ENCODE measurements around the gene GABRA4.

Gene GABRA4

GRCh38 chr4:46952451-46952850 is 40.9 kb downstream of the GABRA4 start:
- no peaks in the 10 kb centered on the region for H3K36me3 ChIP-seq (ENCODE audit: control insufficient read depth, insufficient read depth, low read length)
- H3K27me3 ChIP-seq (ENCODE audit: control insufficient read depth, insufficient read depth, low read length): no peaks in the 10 kb centered on the region
- H3K4me1 ChIP-seq (ENCODE audit: control insufficient read depth, insufficient read depth, low read length): no peaks in the 10 kb centered on the region
- no peak overlapping the region for H3K9ac ChIP-seq (ENCODE audit: low read length)
- H3K4me3 ChIP-seq (ENCODE audit: low read depth, low read length): no peak overlapping the region
- H3K9me3 ChIP-seq (ENCODE audit: control insufficient read depth, insufficient read depth, low read depth, low read length): no peaks in the 10 kb centered on the region
- H3K27ac ChIP-seq (ENCODE audit: low read depth, low read length): no peak overlapping the region

- Histone ChIP-seq H3K9ac (ENCODE audit: low read length) (no peak overlapping the region), H3K27ac (ENCODE audit: low read depth, low read length) (no peak overlapping the region), H3K4me3 (ENCODE audit: low read depth, low read length) (no peak overlapping the region), H3K9me3 (ENCODE audit: control insufficient read depth, insufficient read depth, low read depth, low read length) (no peaks in the 10 kb centered on the region), H3K4me1 (ENCODE audit: control insufficient read depth, insufficient read depth, low read length) (no peaks in the 10 kb centered on the region), H3K27me3 (ENCODE audit: control insufficient read depth, insufficient read depth, low read length) (no peaks in the 10 kb centered on the region), H3K36me3 (ENCODE audit: control insufficient read depth, insufficient read depth, low read length) (no peaks in the 10 kb centered on the region)
These were observed 42.6 kb downstream of the GABRA4 start for GRCh38 chr4:46950826-46951225.

GRCh38 chr4:46949822-46950221 is 43.6 kb downstream of the GABRA4 start:
- H3K36me3 ChIP-seq (ENCODE audit: control insufficient read depth, insufficient read depth, low read length): no peaks in the 10 kb centered on the region
- H3K4me3 ChIP-seq (ENCODE audit: low read depth, low read length): no peak overlapping the region
- no peaks in the 10 kb centered on the region for H3K4me1 ChIP-seq (ENCODE audit: control insufficient read depth, insufficient read depth, low read length)
- H3K9ac ChIP-seq (ENCODE audit: low read length): no peak overlapping the region
- no peaks in the 10 kb centered on the region for H3K9me3 ChIP-seq (ENCODE audit: control insufficient read depth, insufficient read depth, low read depth, low read length)
- no peak overlapping the region for H3K27ac ChIP-seq (ENCODE audit: low read depth, low read length)
- H3K27me3 ChIP-seq (ENCODE audit: control insufficient read depth, insufficient read depth, low read length): no peaks in the 10 kb centered on the region

GRCh38 chr4:46947541-46947940 is 45.8 kb downstream of the GABRA4 start:
- Histone ChIP-seq H3K9me3 (ENCODE audit: control insufficient read depth, insufficient read depth, low read depth, low read length) (no peaks in the 10 kb centered on the region), H3K36me3 (ENCODE audit: control insufficient read depth, insufficient read depth, low read length) (no peaks in the 10 kb centered on the region), H3K27me3 (ENCODE audit: control insufficient read depth, insufficient read depth, low read length) (no peaks in the 10 kb centered on the region), H3K4me1 (ENCODE audit: control insufficient read depth, insufficient read depth, low read length) (no peaks in the 10 kb centered on the region), H3K27ac (ENCODE audit: low read depth, low read length) (no peak overlapping the region), H3K4me3 (ENCODE audit: low read depth, low read length) (no peak overlapping the region), H3K9ac (ENCODE audit: low read length) (no peak overlapping the region)

- H3K9ac ChIP-seq (ENCODE audit: low read length): no peak overlapping the region
- no peaks in the 10 kb centered on the region for H3K36me3 ChIP-seq (ENCODE audit: control insufficient read depth, insufficient read depth, low read length)
- H3K4me1 ChIP-seq (ENCODE audit: control insufficient read depth, insufficient read depth, low read length): no peaks in the 10 kb centered on the region
- H3K4me3 ChIP-seq (ENCODE audit: low read depth, low read length): no peak overlapping the region
- no peaks in the 10 kb centered on the region for H3K27me3 ChIP-seq (ENCODE audit: control insufficient read depth, insufficient read depth, low read length)
- no peak overlapping the region for H3K27ac ChIP-seq (ENCODE audit: low read depth, low read length)
- no peaks in the 10 kb centered on the region for H3K9me3 ChIP-seq (ENCODE audit: control insufficient read depth, insufficient read depth, low read depth, low read length)
These were observed 46.4 kb downstream of the GABRA4 start for GRCh38 chr4:46946919-46947536.

GRCh38 chr4:46945062-46945461 is 48.3 kb downstream of the GABRA4 start:
- Histone ChIP-seq H3K27me3 (ENCODE audit: control insufficient read depth, insufficient read depth, low read length) (no peaks in the 10 kb centered on the region), H3K4me3 (ENCODE audit: low read depth, low read length) (no peak overlapping the region), H3K9me3 (ENCODE audit: control insufficient read depth, insufficient read depth, low read depth, low read length) (no peaks in the 10 kb centered on the region), H3K27ac (ENCODE audit: low read depth, low read length) (no peak overlapping the region), H3K9ac (ENCODE audit: low read length) (no peak overlapping the region), H3K36me3 (ENCODE audit: control insufficient read depth, insufficient read depth, low read length) (no peaks in the 10 kb centered on the region), H3K4me1 (ENCODE audit: control insufficient read depth, insufficient read depth, low read length) (no peaks in the 10 kb centered on the region)

- no peak overlapping the region for H3K27ac ChIP-seq (ENCODE audit: low read depth, low read length)
- no peak overlapping the region for H3K9ac ChIP-seq (ENCODE audit: low read length)
- no peaks in the 10 kb centered on the region for H3K4me1 ChIP-seq (ENCODE audit: control insufficient read depth, insufficient read depth, low read length)
- no peaks in the 10 kb centered on the region for H3K27me3 ChIP-seq (ENCODE audit: control insufficient read depth, insufficient read depth, low read length)
- H3K9me3 ChIP-seq (ENCODE audit: control insufficient read depth, insufficient read depth, low read depth, low read length): no peaks in the 10 kb centered on the region
- H3K4me3 ChIP-seq (ENCODE audit: low read depth, low read length): no peak overlapping the region
- H3K36me3 ChIP-seq (ENCODE audit: control insufficient read depth, insufficient read depth, low read length): no peaks in the 10 kb centered on the region
These were observed 49.0 kb downstream of the GABRA4 start for GRCh38 chr4:46944345-46944744.

- Histone ChIP-seq H3K9ac (ENCODE audit: low read length) (no peak overlapping the region), H3K27ac (ENCODE audit: low read depth, low read length) (no peak overlapping the region), H3K27me3 (ENCODE audit: control insufficient read depth, insufficient read depth, low read length) (no peaks in the 10 kb centered on the region), H3K4me3 (ENCODE audit: low read depth, low read length) (no peak overlapping the region), H3K4me1 (ENCODE audit: control insufficient read depth, insufficient read depth, low read length) (no peaks in the 10 kb centered on the region), H3K9me3 (ENCODE audit: control insufficient read depth, insufficient read depth, low read depth, low read length) (no peaks in the 10 kb centered on the region), H3K36me3 (ENCODE audit: control insufficient read depth, insufficient read depth, low read length) (no peaks in the 10 kb centered on the region)
These were observed 55.9 kb downstream of the GABRA4 start for GRCh38 chr4:46937493-46937892.

- Histone ChIP-seq H3K4me3 (ENCODE audit: low read depth, low read length) (no peak overlapping the region), H3K9ac (ENCODE audit: low read length) (no peak overlapping the region), H3K4me1 (ENCODE audit: control insufficient read depth, insufficient read depth, low read length) (no peaks in the 10 kb centered on the region), H3K9me3 (ENCODE audit: control insufficient read depth, insufficient read depth, low read depth, low read length) (no peaks in the 10 kb centered on the region), H3K27ac (ENCODE audit: low read depth, low read length) (no peak overlapping the region), H3K36me3 (ENCODE audit: control insufficient read depth, insufficient read depth, low read length) (no peaks in the 10 kb centered on the region), H3K27me3 (ENCODE audit: control insufficient read depth, insufficient read depth, low read length) (no peaks in the 10 kb centered on the region)
These were observed 58.7 kb downstream of the GABRA4 start for GRCh38 chr4:46934726-46935125.

GRCh38 chr4:46933686-46934085 is 59.7 kb downstream of the GABRA4 start:
- no peak overlapping the region for H3K27ac ChIP-seq (ENCODE audit: low read depth, low read length)
- H3K9me3 ChIP-seq (ENCODE audit: control insufficient read depth, insufficient read depth, low read depth, low read length): no peaks in the 10 kb centered on the region
- no peak overlapping the region for H3K9ac ChIP-seq (ENCODE audit: low read length)
- H3K36me3 ChIP-seq (ENCODE audit: control insufficient read depth, insufficient read depth, low read length): no peaks in the 10 kb centered on the region
- H3K4me3 ChIP-seq (ENCODE audit: low read depth, low read length): no peak overlapping the region
- no peaks in the 10 kb centered on the region for H3K27me3 ChIP-seq (ENCODE audit: control insufficient read depth, insufficient read depth, low read length)
- no peaks in the 10 kb centered on the region for H3K4me1 ChIP-seq (ENCODE audit: control insufficient read depth, insufficient read depth, low read length)

- Histone ChIP-seq H3K27ac (ENCODE audit: low read depth, low read length) (no peak overlapping the region), H3K4me1 (ENCODE audit: control insufficient read depth, insufficient read depth, low read length) (no peaks in the 10 kb centered on the region), H3K4me3 (ENCODE audit: low read depth, low read length) (no peak overlapping the region), H3K36me3 (ENCODE audit: control insufficient read depth, insufficient read depth, low read length) (no peaks in the 10 kb centered on the region), H3K9ac (ENCODE audit: low read length) (no peak overlapping the region), H3K27me3 (ENCODE audit: control insufficient read depth, insufficient read depth, low read length) (peaks cover 5% of the 10 kb centered on the region; the same call in 1 of the 2 replicates), H3K9me3 (ENCODE audit: control insufficient read depth, insufficient read depth, low read depth, low read length) (no peaks in the 10 kb centered on the region)
These were observed 61.4 kb downstream of the GABRA4 start for GRCh38 chr4:46931981-46932380.

- H3K4me1 ChIP-seq (ENCODE audit: control insufficient read depth, insufficient read depth, low read length): no peaks in the 10 kb centered on the region
- H3K4me3 ChIP-seq (ENCODE audit: low read depth, low read length): no peak overlapping the region
- peaks cover 5% of the 10 kb centered on the region; the same call in 1 of the 2 replicates for H3K27me3 ChIP-seq (ENCODE audit: control insufficient read depth, insufficient read depth, low read length)
- H3K9me3 ChIP-seq (ENCODE audit: control insufficient read depth, insufficient read depth, low read depth, low read length): no peaks in the 10 kb centered on the region
- no peaks in the 10 kb centered on the region for H3K36me3 ChIP-seq (ENCODE audit: control insufficient read depth, insufficient read depth, low read length)
- no peak overlapping the region for H3K9ac ChIP-seq (ENCODE audit: low read length)
- no peak overlapping the region for H3K27ac ChIP-seq (ENCODE audit: low read depth, low read length)
These were observed 62.5 kb downstream of the GABRA4 start for GRCh38 chr4:46930891-46931290.

Measured in HUES6 (cell line).